ENCODE measurements around the gene KRT76. TPM values are rescaled to one million over a fixed set of nuclear protein-coding genes. Genes with fewer than 3 reads are reported as not detected.

KRT76 gene
- total and polyA plus RNA-seq, 2 experiments from 2014 or later = not detected

GRCh38 chr12:52772188-52772587 lies 5.0 kb downstream of the KRT76 start:
- no peak for ATAC-seq
- Histone ChIP-seq H3K4me3 (no peak overlapping the region), H3K4me2 (no peak overlapping the region), H3K4me1 (ENCODE audit: insufficient read depth) (no peaks in the 10 kb centered on the region), H3K27me3 (ENCODE audit: insufficient read depth) (no peaks in the 10 kb centered on the region), H2AFZ (no peak overlapping the region), H3K27ac (ENCODE audit: low read depth) (no peak overlapping the region), H3K36me3 (ENCODE audit: insufficient read depth) (no peaks in the 10 kb centered on the region), H3F3A (replicated peaks; ENCODE audit: low read depth) (no peaks in the 10 kb centered on the region), H3K79me2 (replicated peaks; ENCODE audit: insufficient read depth) (no peaks in the 10 kb centered on the region), H3K9me2 (ENCODE audit: insufficient read depth) (0 out of 2 replicates have a peak, but pooled peaks cover 6% of the 10 kb centered on the region), H4K20me1 (replicated peaks; ENCODE audit: insufficient read depth) (no peaks in the 10 kb centered on the region)
- no peaks in the 10 kb centered on the region for H3K4me1 Mint-ChIP-seq
- H3K9me3 Mint-ChIP-seq = no peaks in the 10 kb centered on the region
- TF ChIP-seq JUNB (IDR thresholded peaks at IDR 0.05; ENCODE audit: unreplicated experiment) = no peak
- TF ChIP-seq EZH2 (IDR thresholded peaks at IDR 0.05; ENCODE audit: low read depth, unreplicated experiment) = no peak
- TF ChIP-seq POLR2AphosphoS5 (IDR thresholded peaks at IDR 0.05; ENCODE audit: low read depth) = no peak
- H3K27me3 Mint-ChIP-seq (ENCODE audit: insufficient read depth, low read depth, poor library complexity) = peaks cover 2% of the 10 kb centered on the region
- no peaks in the 10 kb centered on the region for H3K36me3 Mint-ChIP-seq (ENCODE audit: low read depth)
- H3K4me3 Mint-ChIP-seq = no peak overlapping the region
- H3K27ac Mint-ChIP-seq = no peak overlapping the region
- DNase-seq (ENCODE audit: low spot score) = no peak

GRCh38 chr12:52771505-52771904 lies 5.6 kb downstream of the KRT76 start:
- H3K36me3 Mint-ChIP-seq (ENCODE audit: low read depth) = no peaks in the 10 kb centered on the region
- H3K9me3 Mint-ChIP-seq = no peaks in the 10 kb centered on the region
- ATAC-seq (no peak), DNase-seq (ENCODE audit: low spot score) (no peak)
- Histone ChIP-seq H3K4me2 (no peak overlapping the region), H4K20me1 (replicated peaks; ENCODE audit: insufficient read depth) (no peaks in the 10 kb centered on the region), H3K79me2 (replicated peaks; ENCODE audit: insufficient read depth) (no peaks in the 10 kb centered on the region), H2AFZ (no peak overlapping the region), H3F3A (replicated peaks; ENCODE audit: low read depth) (no peaks in the 10 kb centered on the region), H3K9me2 (ENCODE audit: insufficient read depth) (0 out of 2 replicates have a peak, but pooled peaks cover 6% of the 10 kb centered on the region), H3K4me3 (no peak overlapping the region), H3K27ac (ENCODE audit: low read depth) (no peak overlapping the region), H3K4me1 (ENCODE audit: insufficient read depth) (no peaks in the 10 kb centered on the region), H3K36me3 (ENCODE audit: insufficient read depth) (no peaks in the 10 kb centered on the region), H3K27me3 (ENCODE audit: insufficient read depth) (no peaks in the 10 kb centered on the region)
- peaks cover 2% of the 10 kb centered on the region for H3K27me3 Mint-ChIP-seq (ENCODE audit: insufficient read depth, low read depth, poor library complexity)
- H3K27ac Mint-ChIP-seq = no peak overlapping the region
- no peak for TF ChIP-seq ZNF331 (CRISPR knock-in tag; IDR thresholded peaks at IDR 0.05; ENCODE audit: low read depth)
- no peak for TF ChIP-seq NANOG (IDR thresholded peaks at IDR 0.05; ENCODE audit: borderline replicate concordance)
- TF ChIP-seq ZNF462 (CRISPR knock-in tag; IDR thresholded peaks at IDR 0.05) = no peak
- TF ChIP-seq STAT1 (IDR thresholded peaks at IDR 0.05; ENCODE audit: unreplicated experiment) = no peak
- TF ChIP-seq POLR2AphosphoS5 (IDR thresholded peaks at IDR 0.05; ENCODE audit: low read depth) = no peak
- no peak for TF ChIP-seq ZNF114 (CRISPR knock-in tag; IDR thresholded peaks at IDR 0.05)
- TF ChIP-seq JUNB (IDR thresholded peaks at IDR 0.05; ENCODE audit: unreplicated experiment) = no peak
- TF ChIP-seq REST (IDR thresholded peaks at IDR 0.05; ENCODE audit: unreplicated experiment) = no peak
- no peak for TF ChIP-seq ETS1 (IDR thresholded peaks at IDR 0.05)
- TF ChIP-seq EZH2 (IDR thresholded peaks at IDR 0.05; ENCODE audit: low read depth, unreplicated experiment) = no peak
- no peak overlapping the region for H3K4me3 Mint-ChIP-seq
- H3K4me1 Mint-ChIP-seq = no peaks in the 10 kb centered on the region

All from GM23338 (cell line).